ENCODE results near the gene PTPRD.

Gene PTPRD

GRCh38 chr9:10045598-10045997, 567.2 kb downstream of the PTPRD start:
- peak; percentile 75 for DNase-seq

GRCh38 chr9:10041726-10042229, 571.0 kb downstream of the PTPRD start:
- no peak for DNase-seq

- DNase-seq: no peak
These were observed 576.7 kb downstream of the PTPRD start for GRCh38 chr9:10036095-10036494.

- DNase-seq: no peak
These were observed 580.6 kb downstream of the PTPRD start for GRCh38 chr9:10032166-10032565.

GRCh38 chr9:10026443-10026984, 586.3 kb downstream of the PTPRD start:
- DNase-seq: no peak

GRCh38 chr9:10015755-10016154, 597.0 kb downstream of the PTPRD start:
- no peak for DNase-seq

GRCh38 chr9:10014889-10015288, 597.9 kb downstream of the PTPRD start:
- DNase-seq: no peak

- no peak for DNase-seq
These were observed 603.4 kb downstream of the PTPRD start for GRCh38 chr9:10009401-10009800.

GRCh38 chr9:10008101-10008799, 604.6 kb downstream of the PTPRD start:
- DNase-seq: peak; percentile 70

GRCh38 chr9:10007356-10007755, 605.4 kb downstream of the PTPRD start:
- DNase-seq: peak; percentile 81

- peak; percentile 62 for DNase-seq
These were observed 607.6 kb downstream of the PTPRD start for GRCh38 chr9:10005206-10005605.

- no peak for DNase-seq
These were observed 609.8 kb downstream of the PTPRD start for GRCh38 chr9:10003047-10003446.

- no peak for DNase-seq
These were observed 612.1 kb downstream of the PTPRD start for GRCh38 chr9:10000669-10001068.

- DNase-seq: peak; percentile 46
These were observed 614.1 kb downstream of the PTPRD start for GRCh38 chr9:9998491-9999287.

- DNase-seq: no peak
These were observed 615.2 kb downstream of the PTPRD start for GRCh38 chr9:9997585-9997984.

GRCh38 chr9:9996259-9996658, 616.5 kb downstream of the PTPRD start:
- no peak for DNase-seq

GRCh38 chr9:9992936-9993335, 619.9 kb downstream of the PTPRD start:
- no peak for DNase-seq

GRCh38 chr9:9973062-9973461, 639.7 kb downstream of the PTPRD start:
- DNase-seq: no peak

GRCh38 chr9:9970514-9970913, 642.3 kb downstream of the PTPRD start:
- no peak for DNase-seq

GRCh38 chr9:9963841-9964240, 649.0 kb downstream of the PTPRD start:
- DNase-seq: no peak

GRCh38 chr9:9961934-9962333, 650.9 kb downstream of the PTPRD start:
- no peak for DNase-seq

- no peak for DNase-seq
These were observed 651.3 kb downstream of the PTPRD start for GRCh38 chr9:9961487-9961886.

- DNase-seq: no peak
These were observed 661.1 kb downstream of the PTPRD start for GRCh38 chr9:9951556-9952160.

- no peak for DNase-seq
These were observed 662.0 kb downstream of the PTPRD start for GRCh38 chr9:9950813-9951212.

All from NCI-H446 treated with DMSO at 0.1 percent for 48 hours (cell line).